Measurements from ENCODE around the gene CCT3.
"Not testable (repeated sequence)": the region's sequence is repeated elsewhere in the genome, so short reads cannot be mapped to it uniquely, and the experiment has no call there.

The CCT3 gene

GRCh38 chr1:156368889-156369684, 31.0 kb upstream of the CCT3 start, which contains the start of gene RHBG:
Gene RHBG, plus strand, starts transcription at chr1:156369211. Its CDS starts 39 bp downstream, at chr1:156369250.
- peak; percentile 13 for DNase-seq (ENCODE audit: low read depth)

GRCh38 chr1:156368157-156368658, 30.1 kb upstream of the CCT3 start:
- DNase-seq (ENCODE audit: low read depth) = no peak

DNA sequence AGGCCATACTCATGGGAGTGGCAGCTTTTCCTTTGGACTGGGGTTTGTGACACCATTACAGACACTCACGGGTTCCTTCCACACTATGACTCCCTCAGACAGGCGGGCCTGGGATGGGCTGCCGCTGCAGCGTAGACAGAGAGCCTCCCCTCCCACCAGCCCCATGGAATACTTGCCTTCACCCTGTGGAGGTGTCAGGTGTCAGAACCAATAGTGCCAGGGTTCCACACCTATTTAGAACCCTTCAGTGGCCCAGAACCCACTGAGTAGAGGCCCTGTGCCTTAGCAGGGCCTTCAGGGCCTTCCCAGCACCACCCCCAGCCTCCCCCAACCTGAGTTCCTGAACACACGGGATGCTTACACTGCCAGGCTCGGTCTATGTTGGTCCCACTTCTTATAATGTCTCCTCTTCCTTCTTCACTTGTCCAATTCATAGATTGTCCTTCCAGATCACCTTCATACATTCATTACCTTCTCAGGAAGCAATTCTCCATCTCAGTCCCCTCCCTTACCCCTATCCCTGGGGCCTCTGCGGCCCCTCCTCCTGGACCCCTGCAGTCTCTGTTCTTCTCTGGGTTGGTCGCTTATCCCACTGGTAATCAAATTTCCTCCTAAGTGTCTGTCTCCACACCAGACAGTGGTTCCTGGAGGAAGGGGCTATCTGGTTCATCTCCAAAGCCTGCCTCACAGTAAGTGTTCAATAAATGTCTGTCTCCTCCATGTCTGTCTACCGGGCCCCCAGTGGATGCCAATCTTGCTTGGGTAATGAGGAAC, 29.5 kb upstream of the CCT3 start:
- DNase-seq (ENCODE audit: low read depth) = no peak

- no peak for DNase-seq (ENCODE audit: low read depth)
Observed at GRCh38 chr1:156366378-156367166, 28.5 kb upstream of the CCT3 start.

DNA sequence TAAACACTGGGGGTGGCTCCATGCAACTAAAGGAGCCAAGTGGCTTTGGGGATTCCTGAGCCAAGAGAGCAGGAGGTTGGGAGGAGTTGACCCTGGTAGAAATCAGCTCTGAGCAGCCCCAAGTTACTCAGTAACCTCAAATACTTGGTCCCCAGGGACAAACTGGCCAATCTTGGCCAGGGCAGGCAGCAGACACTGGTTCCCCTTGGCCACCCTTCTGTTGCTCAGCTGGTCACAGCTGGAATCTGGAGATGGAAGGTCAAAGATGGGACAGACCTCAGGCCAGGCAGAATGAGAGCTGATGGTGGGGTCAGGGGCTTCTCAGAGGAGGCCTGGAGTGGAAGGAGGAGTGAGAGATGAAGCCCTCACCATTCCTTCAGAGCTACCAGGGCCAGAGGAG, 27.7 kb upstream of the CCT3 start:
- no peak for DNase-seq (ENCODE audit: low read depth)

DNA sequence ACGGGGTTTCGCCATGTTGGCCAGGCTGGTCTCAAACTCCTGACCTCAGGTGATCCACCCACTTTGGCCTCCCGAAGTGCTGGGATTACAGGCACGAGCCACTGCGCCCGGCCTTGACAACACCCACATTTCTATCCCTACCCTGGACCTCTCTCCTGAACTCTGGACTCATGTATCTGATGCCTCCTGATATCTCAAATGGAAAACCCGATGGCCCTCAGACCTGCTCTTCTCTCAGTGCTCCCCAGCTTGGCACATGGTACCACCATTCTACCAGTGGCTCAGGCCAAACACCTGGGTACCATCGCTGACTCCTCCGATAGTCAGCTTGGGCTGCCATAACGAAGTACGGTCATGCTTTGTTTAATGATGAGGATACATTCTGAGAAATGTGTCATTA, 22.4 kb upstream of the CCT3 start:
- no peak for DNase-seq (ENCODE audit: low read depth)

DNA sequence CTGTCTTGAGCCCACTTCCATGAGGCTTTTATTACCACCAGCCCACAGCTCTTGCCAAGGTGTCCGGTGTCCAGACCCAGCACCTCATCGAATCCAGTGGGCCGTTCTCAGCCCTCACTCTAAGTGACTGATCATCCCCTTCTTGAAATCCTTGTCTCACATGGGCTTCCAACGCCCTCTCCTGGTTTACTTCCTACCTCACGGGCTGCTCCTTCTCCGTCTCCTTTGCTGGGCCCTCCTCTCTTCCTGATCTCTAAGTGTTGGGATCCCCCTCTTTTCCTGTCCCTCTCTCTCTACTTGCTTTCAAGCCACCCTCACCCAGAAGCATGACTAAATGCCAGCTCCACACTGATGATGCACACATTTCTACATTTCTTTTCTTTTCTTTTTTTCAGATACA, 21.9 kb upstream of the CCT3 start:
- no peak for DNase-seq (ENCODE audit: low read depth)

GRCh38 chr1:156359249-156359648, 21.2 kb upstream of the CCT3 start:
- no peak for DNase-seq (ENCODE audit: low read depth)

DNA sequence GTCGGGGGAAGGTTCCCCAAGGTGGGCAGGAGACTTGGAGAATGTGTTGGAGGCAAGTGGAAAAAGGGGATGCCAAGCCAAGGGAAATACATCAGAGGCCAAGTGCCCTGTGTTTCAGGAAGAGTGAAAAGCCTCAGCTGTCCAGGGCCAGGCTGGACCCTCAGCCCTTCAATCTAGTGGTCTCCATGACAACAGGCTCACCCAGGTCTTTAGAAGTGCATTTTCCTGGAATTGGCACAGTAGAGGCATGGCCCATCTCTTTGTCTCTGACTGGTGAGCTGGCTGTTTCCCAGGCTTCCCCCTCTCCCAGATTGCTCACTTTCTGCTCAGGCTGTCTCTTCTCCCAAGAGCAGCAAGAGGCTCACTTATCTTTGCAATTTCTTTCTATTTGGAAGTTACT, 20.5 kb upstream of the CCT3 start:
- DNase-seq (ENCODE audit: low read depth) = no peak

DNA sequence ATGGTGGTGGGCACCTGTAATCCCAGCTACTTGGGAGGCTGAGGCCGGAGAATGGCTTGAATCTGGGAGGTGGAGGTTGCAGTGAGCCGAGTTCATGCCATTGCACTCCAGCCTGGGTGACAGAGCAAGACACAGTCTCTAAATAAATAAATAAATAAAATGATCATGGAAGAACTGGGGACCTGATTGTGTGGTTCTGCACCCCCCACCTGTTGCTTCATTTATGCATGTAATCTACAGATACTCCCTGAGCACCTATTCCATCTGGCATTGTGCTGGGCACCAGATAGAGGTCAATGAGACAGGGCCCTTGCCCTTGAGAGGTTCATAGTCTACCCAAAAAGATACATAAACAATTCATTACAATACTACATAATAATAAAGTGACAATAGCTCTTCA, 19.9 kb upstream of the CCT3 start:
- DNase-seq (ENCODE audit: low read depth) = no peak

DNA sequence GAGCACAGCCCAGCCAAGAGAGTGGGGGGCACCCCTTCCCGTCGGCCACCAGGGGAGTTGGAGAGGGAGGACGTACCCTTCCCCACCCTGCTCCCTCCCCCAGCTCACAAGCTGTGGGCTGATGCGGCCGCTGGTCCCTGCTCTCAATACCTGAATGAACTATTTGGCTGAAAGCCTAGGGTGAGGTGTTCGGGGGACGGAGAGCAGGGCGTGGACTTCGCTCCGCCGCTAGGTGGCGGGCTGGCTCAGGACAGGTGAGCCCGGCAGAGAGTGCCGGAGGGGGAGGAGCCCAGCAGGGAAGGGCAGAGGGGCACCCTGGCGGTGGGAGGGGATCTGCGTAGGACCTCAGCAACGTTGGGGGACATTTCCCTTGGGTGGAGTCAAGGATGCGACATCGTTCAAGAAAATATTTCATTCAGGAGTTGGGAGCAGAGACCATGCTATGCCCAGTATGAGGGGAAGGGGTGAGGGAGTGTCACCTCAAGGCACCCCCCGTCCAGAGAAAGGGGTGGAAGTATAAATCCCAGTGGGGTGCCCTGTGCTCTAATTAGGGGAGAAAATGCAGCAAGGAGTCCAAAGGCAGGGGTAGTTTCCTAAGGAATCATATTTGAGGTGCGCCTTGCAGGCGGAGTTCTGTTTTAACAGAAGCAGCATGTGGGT, 18.9 kb upstream of the CCT3 start:
- DNase-seq (ENCODE audit: low read depth) = peak; percentile 54

- no peak for DNase-seq (ENCODE audit: low read depth)
Observed at GRCh38 chr1:156356262-156356874, 18.3 kb upstream of the CCT3 start.

DNA sequence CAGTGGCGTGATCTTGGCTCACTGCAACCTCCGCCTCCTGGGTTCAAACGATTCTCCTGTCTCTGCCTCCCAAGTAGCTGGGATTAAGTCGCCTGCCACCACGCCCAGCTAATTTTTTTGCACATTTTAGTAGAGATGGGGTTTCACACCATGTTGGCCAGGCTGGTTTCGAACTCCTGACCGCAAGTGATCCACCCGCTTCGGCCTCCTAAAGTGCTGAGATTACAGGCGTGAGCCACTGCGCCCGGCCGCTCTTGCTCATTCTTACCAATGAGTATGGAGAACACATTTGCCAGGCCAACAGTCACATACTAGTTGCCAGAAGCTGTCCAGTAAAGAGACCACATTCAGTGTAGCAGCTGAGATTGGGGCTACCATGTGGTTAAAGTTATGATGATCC, 14.4 kb upstream of the CCT3 start:
- not testable (repeated sequence) for DNase-seq (ENCODE audit: low read depth)

GRCh38 chr1:156347331-156347730, 9.2 kb upstream of the CCT3 start:
- no peak for DNase-seq (ENCODE audit: low read depth)

- DNase-seq (ENCODE audit: low read depth) = no peak
Observed at GRCh38 chr1:156346636-156347035, 8.5 kb upstream of the CCT3 start.

- DNase-seq (ENCODE audit: low read depth) = not testable (repeated sequence)
Observed at GRCh38 chr1:156346035-156346434, 7.9 kb upstream of the CCT3 start.

GRCh38 chr1:156344409-156344808, 6.3 kb upstream of the CCT3 start:
- no peak for DNase-seq (ENCODE audit: low read depth)

GRCh38 chr1:156342166-156342955, 4.3 kb upstream of the CCT3 start:
- no peak for DNase-seq (ENCODE audit: low read depth)

- peak; percentile 12 for DNase-seq (ENCODE audit: low read depth)
Observed at GRCh38 chr1:156337888-156338179, 258 bp downstream of the CCT3 start.

DNA sequence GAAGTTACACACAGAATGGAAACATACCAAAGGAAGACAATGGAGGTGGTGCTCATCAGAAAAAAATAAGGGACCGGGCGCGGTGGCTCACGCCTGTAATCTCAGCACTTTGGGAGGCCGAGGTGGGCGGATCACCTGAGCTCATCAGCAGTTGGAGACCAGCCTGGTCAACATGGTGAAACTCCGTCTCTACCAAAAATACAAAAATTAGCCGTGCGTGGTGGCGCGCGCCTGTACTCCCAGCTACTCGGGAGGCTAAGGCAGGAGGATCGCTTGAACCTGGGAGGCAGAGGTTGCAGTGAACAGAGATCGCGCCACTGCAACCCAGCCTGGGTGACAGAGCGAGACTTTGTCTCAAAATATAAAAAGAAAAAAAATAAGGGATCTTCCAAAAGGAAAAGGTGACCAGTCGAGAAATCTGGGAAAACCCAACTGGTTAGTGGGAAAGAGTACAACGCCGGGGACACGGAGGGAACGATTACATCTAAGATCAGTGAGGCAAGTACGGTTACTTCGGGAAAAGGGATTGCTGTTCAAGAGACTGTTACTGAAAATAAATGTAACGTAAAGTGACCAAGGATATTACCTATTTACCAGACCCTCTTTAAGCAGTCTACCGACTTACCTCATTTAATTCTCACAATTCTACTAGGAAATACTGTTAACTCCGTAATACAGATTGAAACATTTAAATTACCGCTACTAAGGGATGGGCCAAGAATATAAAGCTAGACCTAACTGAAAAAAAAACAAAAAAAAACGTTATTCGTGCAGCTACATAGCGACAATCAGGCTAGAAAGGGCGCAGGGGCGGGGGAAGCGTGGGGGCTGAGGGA, 822 bp downstream of the CCT3 start:
- no peak for DNase-seq (ENCODE audit: low read depth)

Data from stimulated activated CD4-positive, alpha-beta T cell treated with anti-CD3 and anti-CD28 coated beads, Interleukin-2, amount 100 ng/mL, for 4 hours (primary cell).